Adipocyte (in vitro differentiated cells): ENCODE data around the gene SYT1.
"Not testable (repeated sequence)": the region's sequence is repeated elsewhere in the genome, so short reads cannot be mapped to it uniquely, and the experiment has no call there.

ENCODE experiments used
- DNase-seq: peaks from one replicate; pipeline ENCODE4 v3.0.0-alpha.2; 2015; ENCODE audit warnings: low read depth
- H3K27me3 ChIP-seq: replicated peaks from 2 replicates; pipeline ENCODE4 v1.7.0; 2013; ENCODE audit warnings: mild to moderate bottlenecking, low read length, moderate library complexity; ENCODE audit not compliant: control insufficient read depth, insufficient read depth
- H3K36me3 ChIP-seq: 2 replicates; pipeline ENCODE4 v1.7.0; 2013; ENCODE audit warnings: low read length, mild to moderate bottlenecking, moderate library complexity; ENCODE audit not compliant: control insufficient read depth, insufficient read depth, severe bottlenecking
- H3K4me1 ChIP-seq: 2 replicates; pipeline ENCODE4 v1.7.0; 2013; ENCODE audit warnings: mild to moderate bottlenecking, low read length, moderate library complexity; ENCODE audit not compliant: control insufficient read depth, insufficient read depth
- H3K4me3 ChIP-seq: 2 replicates; pipeline ENCODE4 v1.7.0; 2013; ENCODE audit warnings: mild to moderate bottlenecking, low read length, moderate library complexity
- H3K9ac ChIP-seq: 2 replicates; pipeline ENCODE4 v1.7.0; 2013; ENCODE audit warnings: mild to moderate bottlenecking, low read length, moderate library complexity
- H3K9me3 ChIP-seq: 2 replicates; pipeline ENCODE4 v1.7.0; 2013; ENCODE audit warnings: mild to moderate bottlenecking, low read length, moderate library complexity; ENCODE audit not compliant: control insufficient read depth

The SYT1 gene

GRCh38 chr12:79424109-79424721 lies 559.6 kb downstream of the SYT1 start:
- peak; percentile 96 for DNase-seq
- no peaks in the 10 kb centered on the region for H3K27me3 ChIP-seq
- peaks cover 70% of the 10 kb centered on the region for H3K4me1 ChIP-seq
- no peaks in the 10 kb centered on the region for H3K9me3 ChIP-seq
- no peak overlapping the region for H3K4me3 ChIP-seq
- peak overlapping the region; percentile 55 for H3K9ac ChIP-seq
- H3K36me3 ChIP-seq: no peaks in the 10 kb centered on the region

- peaks cover 60% of the 10 kb centered on the region for H3K4me1 ChIP-seq
- no peaks in the 10 kb centered on the region for H3K9me3 ChIP-seq
- DNase-seq: no peak
- H3K9ac ChIP-seq: peak overlapping the region; percentile 63
- H3K27me3 ChIP-seq: no peaks in the 10 kb centered on the region
- no peak overlapping the region for H3K4me3 ChIP-seq
- no peaks in the 10 kb centered on the region for H3K36me3 ChIP-seq
These were observed 561.5 kb downstream of the SYT1 start for GRCh38 chr12:79426121-79426520.

DNA sequence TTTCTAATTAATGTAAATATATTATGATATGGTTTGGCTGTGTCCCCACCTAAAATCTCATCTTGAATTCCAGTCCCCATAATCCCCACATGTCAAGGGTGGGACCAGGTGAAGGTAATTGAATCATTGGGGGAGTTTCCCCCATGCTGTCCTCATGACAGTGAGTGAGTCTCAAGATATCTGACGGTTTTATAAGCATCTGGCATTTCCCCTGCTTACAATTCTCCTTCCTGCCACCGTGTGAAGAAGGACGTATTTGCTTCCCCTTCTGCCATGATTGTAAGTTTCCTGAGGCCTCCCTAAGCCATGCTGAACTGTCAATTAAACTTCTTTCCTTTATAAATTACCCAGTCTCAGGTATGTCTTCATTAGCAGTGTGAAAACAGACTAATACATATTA lies 562.2 kb downstream of the SYT1 start:
- not testable (repeated sequence) for H3K4me3 ChIP-seq

DNA sequence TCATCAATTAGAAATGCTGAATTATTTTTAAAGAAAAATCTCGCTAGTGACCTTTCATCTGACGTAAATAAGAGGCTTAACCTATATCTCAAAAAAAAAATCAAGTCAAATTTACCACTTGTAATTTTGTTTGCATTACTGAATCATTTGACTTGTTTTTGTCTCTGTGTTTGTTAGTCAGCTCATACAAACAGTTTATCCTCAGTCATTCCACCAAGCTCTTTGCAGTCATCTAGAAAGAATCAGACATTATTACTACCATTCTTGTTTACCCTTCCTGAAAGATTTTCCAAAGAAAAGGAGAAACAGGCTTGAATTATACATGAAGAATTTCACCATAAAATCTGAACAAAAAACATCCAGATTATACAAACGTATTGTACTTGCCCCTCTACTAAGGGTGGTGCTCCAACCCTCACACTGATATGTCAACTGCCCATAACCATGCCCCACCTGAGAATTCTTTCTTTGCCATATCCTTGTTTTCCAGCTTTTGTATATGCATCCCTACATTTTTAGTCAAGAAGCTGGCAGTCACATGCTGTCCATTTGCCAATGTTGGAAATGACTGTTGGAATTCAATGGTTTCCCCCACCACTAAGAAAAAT lies 569.0 kb downstream of the SYT1 start:
- Histone ChIP-seq H3K4me1 (peaks cover 5% of the 10 kb centered on the region), H3K9me3 (no peaks in the 10 kb centered on the region), H3K4me3 (no peak overlapping the region), H3K9ac (no peak overlapping the region), H3K36me3 (no peaks in the 10 kb centered on the region), H3K27me3 (no peaks in the 10 kb centered on the region)
- no peak for DNase-seq

More for the DNA sequence above, 562.2 kb downstream of the SYT1 start:
- peaks cover 54% of the 10 kb centered on the region for H3K4me1 ChIP-seq
- not testable (repeated sequence) for DNase-seq, H3K9ac ChIP-seq, H3K27me3 ChIP-seq, H3K36me3 ChIP-seq, H3K9me3 ChIP-seq

DNA sequence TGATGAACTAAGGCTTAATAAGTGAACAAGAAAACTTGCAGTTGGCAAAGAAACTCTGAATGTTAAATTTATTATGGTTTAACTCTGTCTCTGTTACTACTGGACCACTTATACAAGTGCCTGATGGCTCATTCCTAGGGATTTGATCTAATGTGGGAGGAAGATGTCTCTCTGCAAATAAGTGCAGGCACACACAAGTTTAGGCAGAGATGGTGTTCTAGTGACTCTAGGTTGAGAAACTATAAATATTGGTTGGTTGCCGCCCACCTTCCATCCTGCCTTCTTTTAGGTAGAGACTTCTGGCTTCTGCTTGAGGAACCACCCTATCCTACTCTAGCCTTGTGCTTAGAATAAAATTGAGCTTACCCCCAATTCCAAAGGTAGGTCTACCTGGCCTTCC lies 570.0 kb downstream of the SYT1 start:
- Histone ChIP-seq H3K4me3 (no peak overlapping the region), H3K9ac (no peak overlapping the region), H3K36me3 (no peaks in the 10 kb centered on the region), H3K27me3 (no peaks in the 10 kb centered on the region), H3K4me1 (peaks cover 5% of the 10 kb centered on the region), H3K9me3 (no peaks in the 10 kb centered on the region)
- no peak for DNase-seq

DNA sequence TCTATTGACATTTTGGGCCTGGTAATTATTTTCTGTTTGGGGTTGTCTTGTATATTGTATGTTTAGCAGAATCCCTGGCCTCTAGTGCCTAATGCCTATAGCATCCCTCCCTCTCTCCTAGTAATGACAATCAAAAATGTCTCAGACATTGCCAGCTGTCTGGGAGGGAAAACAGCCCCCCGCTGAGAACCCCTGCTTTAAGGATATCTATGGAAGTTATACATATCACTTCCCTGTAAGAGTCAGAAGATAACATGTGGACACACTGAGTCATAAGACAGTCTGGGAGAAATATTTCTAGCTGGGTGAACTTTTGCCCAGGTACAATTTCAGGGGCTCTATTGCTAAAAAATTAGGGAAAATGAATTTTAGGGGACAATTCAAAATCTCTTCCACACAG lies 571.2 kb downstream of the SYT1 start:
- Histone ChIP-seq H3K4me1 (no peaks in the 10 kb centered on the region), H3K36me3 (no peaks in the 10 kb centered on the region), H3K27me3 (no peaks in the 10 kb centered on the region), H3K9me3 (no peaks in the 10 kb centered on the region), H3K9ac (no peak overlapping the region), H3K4me3 (no peak overlapping the region)
- no peak for DNase-seq

- no peaks in the 10 kb centered on the region for H3K4me1 ChIP-seq
These were observed 574.1 kb downstream of the SYT1 start for GRCh38 chr12:79438480-79439174.

DNA sequence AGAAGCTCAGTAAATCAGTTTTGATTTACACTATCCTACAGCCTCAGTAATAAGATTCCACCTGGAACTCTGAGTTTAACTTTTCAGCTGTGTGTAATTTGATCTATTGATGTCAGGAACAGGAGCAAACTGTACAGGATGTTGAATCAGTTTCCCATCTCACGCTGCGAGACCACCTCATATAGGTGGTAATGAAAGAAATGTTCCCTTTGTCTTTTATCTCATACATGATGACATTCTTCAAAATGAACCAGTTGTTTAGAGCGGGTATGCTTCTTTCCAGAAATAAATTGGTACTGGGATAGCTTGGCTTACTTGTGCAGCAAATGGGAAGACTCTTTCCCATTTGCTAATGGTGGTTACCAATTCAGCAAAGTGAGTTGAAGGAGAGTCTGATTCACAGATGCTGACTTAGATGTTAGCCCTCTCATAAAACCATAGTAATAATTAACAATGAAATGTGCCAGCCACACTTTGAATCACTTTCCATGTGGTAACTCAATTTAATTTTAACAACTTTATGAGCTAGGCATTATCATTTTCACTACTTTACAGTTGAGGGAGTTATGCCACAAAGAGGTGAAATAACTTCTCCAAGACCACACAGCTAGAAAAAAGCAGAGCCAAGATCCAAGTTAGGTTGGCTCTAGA lies 574.7 kb downstream of the SYT1 start:
- Histone ChIP-seq H3K4me1 (no peaks in the 10 kb centered on the region), H3K27me3 (no peaks in the 10 kb centered on the region), H3K9me3 (no peaks in the 10 kb centered on the region), H3K9ac (no peak overlapping the region), H3K4me3 (no peak overlapping the region), H3K36me3 (no peaks in the 10 kb centered on the region)
- no peak for DNase-seq

More at GRCh38 chr12:79438480-79439174, 574.1 kb downstream of the SYT1 start:
- H3K36me3 ChIP-seq: no peaks in the 10 kb centered on the region
- H3K27me3 ChIP-seq: no peaks in the 10 kb centered on the region
- no peak overlapping the region for H3K4me3 ChIP-seq
- H3K9me3 ChIP-seq: no peaks in the 10 kb centered on the region
- no peak for DNase-seq
- no peak overlapping the region for H3K9ac ChIP-seq

DNA sequence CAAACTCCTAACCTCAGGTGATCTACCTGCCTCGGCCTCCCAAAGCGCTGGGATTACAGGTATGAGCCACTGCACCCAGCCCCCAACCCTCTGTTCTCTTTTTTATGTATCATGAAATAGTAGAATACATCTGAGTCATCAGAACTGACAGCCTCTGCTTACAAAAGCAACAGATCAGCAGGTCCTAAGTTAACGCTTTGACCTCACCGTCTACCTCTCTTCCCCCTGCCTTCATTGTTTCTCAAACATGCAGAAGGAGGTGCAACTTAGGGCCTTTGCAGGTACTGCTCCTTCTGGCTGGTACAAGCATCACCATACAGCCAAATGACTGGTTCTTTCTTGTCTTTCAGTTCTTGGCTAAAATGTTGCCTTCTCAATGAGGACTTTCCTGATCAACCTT lies 577.0 kb downstream of the SYT1 start:
- H3K4me3 ChIP-seq: no peak overlapping the region
- no peaks in the 10 kb centered on the region for H3K36me3 ChIP-seq
- no peaks in the 10 kb centered on the region for H3K4me1 ChIP-seq
- H3K9ac ChIP-seq: no peak overlapping the region
- H3K9me3 ChIP-seq: no peaks in the 10 kb centered on the region
- no peak for DNase-seq
- H3K27me3 ChIP-seq: no peaks in the 10 kb centered on the region

GRCh38 chr12:79442396-79442795 lies 577.8 kb downstream of the SYT1 start:
- Histone ChIP-seq H3K4me3 (no peak overlapping the region), H3K9me3 (no peaks in the 10 kb centered on the region), H3K36me3 (no peaks in the 10 kb centered on the region), H3K9ac (no peak overlapping the region), H3K4me1 (no peaks in the 10 kb centered on the region), H3K27me3 (no peaks in the 10 kb centered on the region)
- DNase-seq: no peak

- Histone ChIP-seq H3K4me1 (no peaks in the 10 kb centered on the region), H3K9ac (no peak overlapping the region), H3K27me3 (no peaks in the 10 kb centered on the region), H3K36me3 (no peaks in the 10 kb centered on the region), H3K9me3 (no peaks in the 10 kb centered on the region), H3K4me3 (no peak overlapping the region)
- peak; percentile 51 for DNase-seq
These were observed 579.5 kb downstream of the SYT1 start for GRCh38 chr12:79444089-79444488.
